ENCODE results near the gene SATL1.
A peak's percentile ranks its signal among the peaks of the same experiment; 100 is the strongest.
"Not testable (repeated sequence)": the region's sequence is repeated elsewhere in the genome, so short reads cannot be mapped to it uniquely, and the experiment has no call there.

SATL1 gene, protein sequence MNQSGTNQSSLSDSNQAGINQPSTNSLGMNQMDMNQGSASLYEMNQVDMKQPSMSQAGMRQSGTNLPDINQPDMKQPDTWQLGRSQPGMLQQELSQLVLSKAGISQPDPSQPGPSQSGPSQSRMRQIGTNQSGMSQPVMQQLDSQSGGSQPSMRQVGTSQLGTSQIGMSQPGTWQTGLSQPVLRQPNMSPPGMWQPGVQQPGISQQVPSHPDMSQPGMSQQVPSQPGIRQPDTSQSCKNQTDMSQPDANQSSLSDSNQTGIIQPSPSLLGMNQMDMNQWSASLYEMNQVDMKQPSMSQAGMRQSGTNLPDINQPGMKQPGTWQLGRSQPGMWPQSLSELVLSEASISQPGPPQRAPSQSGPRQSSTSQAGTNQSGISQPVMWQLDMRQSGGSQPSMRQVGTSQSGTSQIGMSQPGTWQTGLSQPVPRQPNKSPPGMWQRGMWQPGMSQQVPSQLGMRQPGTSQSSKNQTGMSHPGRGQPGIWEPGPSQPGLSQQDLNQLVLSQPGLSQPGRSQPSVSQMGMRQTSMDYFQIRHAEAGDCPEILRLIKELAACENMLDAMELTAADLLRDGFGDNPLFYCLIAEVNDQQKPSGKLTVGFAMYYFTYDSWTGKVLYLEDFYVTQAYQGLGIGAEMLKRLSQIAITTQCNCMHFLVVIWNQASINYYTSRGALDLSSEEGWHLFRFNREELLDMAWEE

DNA sequence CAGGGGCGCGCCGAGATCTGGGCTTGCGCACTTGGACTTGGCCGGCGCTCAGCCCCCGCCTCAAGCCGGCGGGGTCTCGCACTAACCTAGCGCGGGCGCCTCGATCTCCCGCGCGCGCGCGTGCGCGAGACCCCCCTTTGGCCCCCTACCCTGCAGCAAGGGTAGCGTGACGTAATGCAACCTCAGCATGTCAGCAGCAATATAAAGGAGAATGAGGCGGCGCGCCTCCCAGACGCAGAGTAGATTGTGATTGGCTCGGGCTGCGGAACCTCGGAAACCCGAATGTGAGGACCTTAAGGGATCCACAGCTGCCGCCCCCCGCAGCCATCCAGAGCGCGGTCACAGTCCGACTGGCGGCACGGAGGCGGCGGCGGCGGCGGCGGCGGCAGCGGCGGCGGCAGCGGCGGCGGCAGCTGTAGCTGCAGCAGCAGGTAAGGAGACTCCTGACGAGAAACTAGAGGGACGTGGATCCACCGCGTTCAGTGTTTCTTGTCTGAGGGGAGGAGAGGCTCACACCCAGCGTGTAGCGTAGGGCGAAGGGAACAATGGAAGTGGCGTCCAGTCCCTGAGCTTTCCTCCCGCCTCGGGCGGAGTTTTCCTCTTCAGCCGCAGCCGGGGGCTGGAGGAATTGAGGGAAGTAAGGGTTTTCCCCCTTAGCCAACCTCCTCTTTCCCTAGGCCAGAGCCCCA, at the start of gene SATL1, which contains the start of gene ZNF711:
Gene SATL1, minus strand, starts transcription at position 19 of the 689 bp plus-strand sequence. CDS start 134,811 bp downstream, outside the sequence.
Gene ZNF711, plus strand, starts transcription at position 231 of the 689 bp plus-strand sequence. CDS start 3,582 bp downstream, outside the sequence.
- DNase-seq (ENCODE audit: extremely low spot score): peak; percentile 31
- POLR2A ChIA-PET: no interaction called here
- TF ChIP-seq, protein P1, sequence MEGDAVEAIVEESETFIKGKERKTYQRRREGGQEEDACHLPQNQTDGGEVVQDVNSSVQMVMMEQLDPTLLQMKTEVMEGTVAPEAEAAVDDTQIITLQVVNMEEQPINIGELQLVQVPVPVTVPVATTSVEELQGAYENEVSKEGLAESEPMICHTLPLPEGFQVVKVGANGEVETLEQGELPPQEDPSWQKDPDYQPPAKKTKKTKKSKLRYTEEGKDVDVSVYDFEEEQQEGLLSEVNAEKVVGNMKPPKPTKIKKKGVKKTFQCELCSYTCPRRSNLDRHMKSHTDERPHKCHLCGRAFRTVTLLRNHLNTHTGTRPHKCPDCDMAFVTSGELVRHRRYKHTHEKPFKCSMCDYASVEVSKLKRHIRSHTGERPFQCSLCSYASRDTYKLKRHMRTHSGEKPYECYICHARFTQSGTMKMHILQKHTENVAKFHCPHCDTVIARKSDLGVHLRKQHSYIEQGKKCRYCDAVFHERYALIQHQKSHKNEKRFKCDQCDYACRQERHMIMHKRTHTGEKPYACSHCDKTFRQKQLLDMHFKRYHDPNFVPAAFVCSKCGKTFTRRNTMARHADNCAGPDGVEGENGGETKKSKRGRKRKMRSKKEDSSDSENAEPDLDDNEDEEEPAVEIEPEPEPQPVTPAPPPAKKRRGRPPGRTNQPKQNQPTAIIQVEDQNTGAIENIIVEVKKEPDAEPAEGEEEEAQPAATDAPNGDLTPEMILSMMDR (IDR thresholded peaks at IDR 0.05; ENCODE audit: control extremely low read depth, extremely low read depth, low read depth, missing control alignments): no peak
- CTCF ChIA-PET: interaction anchor here (1.0 kb wide), 1 partner anchor 11 kb away, joined by 3 read pairs; no protein-coding TSS in a partner anchor

DNA sequence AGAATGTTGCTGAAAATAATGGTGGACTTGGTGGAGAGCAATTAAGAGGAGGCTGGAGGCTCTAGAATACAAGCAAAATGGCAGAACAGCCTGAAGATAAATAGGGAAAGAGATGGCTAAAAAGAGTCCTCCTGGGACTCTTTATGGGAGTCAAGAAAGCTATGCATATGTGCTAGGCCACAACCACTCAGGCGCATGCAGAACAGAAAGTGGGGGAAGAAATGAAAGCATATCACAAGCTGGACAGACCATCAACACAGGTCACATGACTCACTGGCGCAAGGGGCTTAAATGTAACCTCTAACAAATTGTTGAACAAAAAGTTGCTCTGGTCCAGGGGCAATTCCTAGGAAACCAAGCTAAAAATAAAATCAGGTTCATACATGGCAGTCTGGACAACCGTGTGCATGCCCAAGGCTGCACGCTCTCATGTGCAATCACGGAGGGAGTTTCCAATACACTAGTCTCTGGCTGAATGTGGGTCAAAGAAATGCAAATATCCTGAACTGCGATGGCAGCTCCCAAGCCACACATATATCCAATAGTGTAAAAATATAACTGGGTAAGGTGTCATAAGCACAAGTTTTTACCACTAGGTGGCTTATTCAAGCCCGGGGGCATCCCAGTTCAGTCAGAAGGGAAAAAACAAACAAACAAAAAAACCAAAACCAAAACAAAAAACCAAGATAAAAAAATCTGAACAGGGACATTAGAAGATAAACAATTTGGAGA, 45.6 kb upstream of the SATL1 start:
- ChIA-PET POLR2A (no interaction called here), CTCF (no interaction called here)
- TF ChIP-seq, protein P1 (IDR thresholded peaks at IDR 0.05; ENCODE audit: control extremely low read depth, extremely low read depth, low read depth, missing control alignments): no peak
- DNase-seq (ENCODE audit: extremely low spot score): no peak

DNA sequence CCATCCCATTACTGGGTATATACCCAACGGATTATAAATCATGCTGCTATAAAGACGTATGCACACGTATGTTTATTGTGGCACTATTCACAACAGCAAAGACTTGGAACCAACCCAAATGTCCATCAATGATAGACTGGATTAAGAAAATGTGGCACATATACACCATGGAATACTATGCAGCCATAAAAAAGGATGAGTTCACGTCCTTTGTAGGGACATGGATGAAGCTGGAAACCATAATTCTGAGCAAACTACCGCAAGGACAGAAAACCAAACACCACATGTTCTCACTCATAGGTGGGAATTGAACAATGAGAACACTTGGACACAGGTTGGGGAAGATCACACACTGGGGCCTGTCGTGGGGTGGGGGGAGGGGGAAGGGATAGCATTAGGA, 41.7 kb upstream of the SATL1 start:
- POLR2A ChIA-PET; CTCF ChIA-PET; DNase-seq (ENCODE audit: extremely low spot score): not testable (repeated sequence)

DNA sequence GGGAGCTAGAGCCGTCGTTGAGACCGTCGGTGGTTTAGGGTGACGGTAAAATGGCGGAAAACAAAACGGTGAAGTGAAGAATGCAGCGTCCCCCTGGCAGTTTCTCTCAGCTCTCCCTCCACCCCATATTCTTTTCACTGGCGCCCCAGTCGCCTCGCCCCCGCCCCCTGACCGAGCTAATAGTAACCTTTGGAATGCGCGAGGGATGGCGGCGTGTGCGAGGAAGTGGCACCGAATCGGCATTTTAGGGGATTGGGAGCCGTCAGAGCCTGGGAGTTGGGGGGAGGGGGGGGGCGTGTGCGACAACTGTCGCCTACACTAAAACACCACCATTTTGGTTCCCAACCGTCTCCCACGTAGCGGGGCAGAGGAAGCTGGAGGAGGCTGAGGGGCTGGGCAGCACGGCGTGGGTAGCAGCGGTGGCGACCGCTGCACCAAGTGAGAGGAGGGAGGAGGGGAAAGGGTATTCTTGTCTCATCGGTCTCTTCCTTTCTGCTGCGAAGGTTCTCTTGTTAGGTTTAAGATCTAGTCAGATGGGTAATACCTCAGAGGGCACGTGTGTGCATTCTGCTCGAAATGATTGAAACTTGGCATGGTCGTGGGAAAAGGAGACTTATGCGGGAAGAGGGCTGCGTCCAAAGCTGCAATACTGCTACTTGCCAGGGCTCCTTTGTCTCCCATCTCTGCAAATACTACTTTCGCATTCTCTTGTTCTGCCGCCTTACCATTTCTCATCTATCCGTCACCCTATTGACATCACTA, 1.1 kb upstream of the SATL1 start:
- DNase-seq (ENCODE audit: extremely low spot score): peak; percentile 14
- POLR2A ChIA-PET: interaction anchor here (0.6 kb wide), 1 partner anchor 241 kb away, joined by 3 read pairs; the partner anchor contains the start of gene APOOL
- TF ChIP-seq, protein P1 (IDR thresholded peaks at IDR 0.05; ENCODE audit: control extremely low read depth, extremely low read depth, low read depth, missing control alignments): no peak
- CTCF ChIA-PET: interaction anchor here (1.0 to 1.1 kb wide), 2 partner anchors 11 kb away, joined by 3 to 4 read pairs; no protein-coding TSS in a partner anchor

DNA sequence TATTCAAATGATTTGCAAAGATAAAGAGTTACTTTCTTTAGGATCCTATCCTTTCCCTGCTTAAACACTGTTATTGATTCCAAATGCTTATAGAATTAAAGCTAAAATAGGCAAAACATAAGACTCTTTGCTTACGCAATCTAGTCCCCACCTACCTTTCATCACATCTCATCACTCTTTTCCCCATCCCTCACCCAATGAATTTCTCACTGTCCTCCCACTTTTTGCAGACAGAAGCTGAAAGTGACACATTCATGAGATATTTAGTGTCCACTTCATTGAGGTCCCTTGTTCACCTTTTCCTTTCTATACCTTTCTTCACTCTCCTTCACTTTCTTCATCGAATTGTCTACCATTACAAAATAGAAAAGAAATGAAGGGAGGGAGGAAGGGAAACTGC, 424 bp downstream of the SATL1 start:
- TF ChIP-seq, protein P1 (IDR thresholded peaks at IDR 0.05; ENCODE audit: control extremely low read depth, extremely low read depth, low read depth, missing control alignments): no peak
- POLR2A ChIA-PET: no interaction called here
- CTCF ChIA-PET: no interaction called here
- no peak for DNase-seq (ENCODE audit: extremely low spot score)

DNA sequence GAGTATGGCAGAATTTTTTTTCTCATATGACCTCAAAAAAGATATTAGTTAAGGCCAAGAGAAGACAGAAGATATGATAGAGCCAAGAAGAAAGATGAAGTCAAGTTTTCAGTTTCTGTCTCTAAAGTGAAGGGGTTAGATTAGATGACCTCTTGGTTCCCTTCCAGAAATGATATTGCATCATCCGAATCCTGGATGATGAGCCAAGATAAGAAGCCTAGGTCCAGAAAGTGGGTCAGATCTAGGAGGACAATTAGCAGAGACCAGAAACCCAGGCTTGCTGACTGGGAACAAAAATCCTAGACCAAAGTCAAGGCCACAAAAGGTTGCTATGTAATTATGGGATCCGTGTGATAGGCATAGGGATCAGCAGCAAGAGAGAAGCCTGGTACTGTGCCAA, 20.2 kb downstream of the SATL1 start:
- no peak for DNase-seq (ENCODE audit: extremely low spot score)
- TF ChIP-seq, protein P1 (IDR thresholded peaks at IDR 0.05; ENCODE audit: control extremely low read depth, extremely low read depth, low read depth, missing control alignments): no peak
- CTCF ChIA-PET: interaction anchor here (1.7 kb wide), 1 partner anchor 15 kb away, joined by 4 read pairs; no protein-coding TSS in a partner anchor
- POLR2A ChIA-PET: no interaction called here
